B cell (primary cell): ENCODE data around the gene EHBP1L1. TPM values are rescaled to one million over a fixed set of nuclear protein-coding genes. Genes with fewer than 3 reads are reported as not detected.

Experiments
- ATAC-seq: fragments of 200-7000 bp; cut with Tn5 transposase; one replicate; pipeline ENCODE4 v1.10.0; 2021; ENCODE audit warnings: low read depth, mild to moderate bottlenecking, moderate number of reproducible peaks, moderate library complexity
- CTCF ChIA-PET: fragments of 350-600 bp; sonication (Branson Sonifier 250); formaldehyde crosslinking; loops from one replicate; lab custom pipeline; 2021; ENCODE audit warnings: antibody characterized with exemption, inconsistent platforms; lab: Charles Lee
- POLR2A ChIA-PET: fragments of 350-600 bp; sonication (Branson Sonifier 250); formaldehyde crosslinking; loops from one replicate; lab custom pipeline; 2021; ENCODE audit warnings: antibody characterized with exemption; lab: Charles Lee
- DNase-seq: peaks from one replicate; pipeline ENCODE4 v3.0.0; 2013
- H2AFZ ChIP-seq: 2 replicates; pipeline ENCODE4 v1.6.1; 2012; ENCODE audit warnings: mild to moderate bottlenecking, low read depth, low read length; ENCODE audit not compliant: insufficient read depth, poor library complexity, severe bottlenecking
- H3K27ac ChIP-seq, 2 donors: 1 replicate in 1 of 2; 2 replicates in 1 of 2; pipeline ENCODE4 v1.5.1; 2012 to 2013; ENCODE audit warnings: low read length in 2 of 2, mild to moderate bottlenecking in 2 of 2, moderate library complexity in 1 of 2
- H3K27me3 ChIP-seq, 4 experiments: fragments of 200-600 bp in 1 of 4; sonication (generic) in 1 of 4; replicated peaks in 1 of 4; 1 replicate in 2 of 4; 2 replicates in 2 of 4; pipeline versions ENCODE4 v1.6.1 to v1.7.0; 2013 to 2016; ENCODE audit warnings: low read length in 3 of 4, mild to moderate bottlenecking in 2 of 4, mixed read lengths in 1 of 4, moderate library complexity in 1 of 4; ENCODE audit not compliant: insufficient read depth in 4 of 4, control insufficient read depth in 3 of 4; ENCODE audit errors: control extremely low read depth in 1 of 4
- H3K36me3 ChIP-seq, 2 experiments: replicated peaks in 1 of 2; 1 replicate in 1 of 2; 2 replicates in 1 of 2; pipeline versions ENCODE4 v1.6.1 to v1.7.1; 2013; ENCODE audit warnings: low read length in 1 of 2; ENCODE audit not compliant: insufficient read depth in 2 of 2, control insufficient read depth in 1 of 2; ENCODE audit errors: control extremely low read depth in 1 of 2, extremely low read depth in 1 of 2
- H3K4me1 ChIP-seq, 2 donors: fragments of 200-600 bp in 1 of 2; sonication (generic) in 1 of 2; 1 replicate in 1 of 2; 2 replicates in 1 of 2; pipeline versions ENCODE4 v1.5.1 to v1.6.1; 2013 to 2017; ENCODE audit warnings: low read length in 2 of 2; ENCODE audit not compliant: control insufficient read depth in 2 of 2, insufficient read depth in 2 of 2
- H3K4me2 ChIP-seq: replicated peaks from 2 replicates; pipeline ENCODE3; 2012; ENCODE audit warnings: mild to moderate bottlenecking, low read depth, low read length; ENCODE audit not compliant: poor library complexity, severe bottlenecking
- H3K4me3 ChIP-seq, 5 experiments: fragments of 200-600 bp in 1 of 5; sonication (generic) in 1 of 5; 1 replicate in 3 of 5; 2 replicates in 2 of 5; pipeline versions ENCODE4 v1.5.1 to v1.7.0; 2011 to 2016; ENCODE audit warnings: low read length in 4 of 5, mild to moderate bottlenecking in 4 of 5, low read depth in 2 of 5, control low read depth in 1 of 5, moderate library complexity in 1 of 5; ENCODE audit not compliant: insufficient read depth in 1 of 5; ENCODE audit errors: control extremely low read depth in 1 of 5, extremely low read depth in 1 of 5
- H3K79me2 ChIP-seq: fragments of 200-600 bp; sonication (generic); one replicate; pipeline ENCODE4 v1.6.0; 2016; ENCODE audit warnings: low read length; ENCODE audit not compliant: control insufficient read depth, insufficient read depth
- H3K9ac ChIP-seq: fragments of 200-600 bp; sonication (generic); 2 replicates; pipeline ENCODE4 v1.6.1; 2017; ENCODE audit warnings: mild to moderate bottlenecking, low read length, moderate library complexity
- H3K9me3 ChIP-seq, 3 donors: one replicate each; pipeline versions ENCODE4 v1.6.1 to v1.7.1; 2013; ENCODE audit warnings: low read length in 2 of 3; ENCODE audit not compliant: control insufficient read depth in 2 of 3, insufficient read depth in 1 of 3; ENCODE audit errors: control extremely low read depth in 1 of 3
- H4K20me1 ChIP-seq: 2 replicates; pipeline ENCODE4 v1.6.0; 2012; ENCODE audit warnings: mild to moderate bottlenecking, low read length; ENCODE audit not compliant: insufficient read depth, control insufficient read depth, poor library complexity, severe bottlenecking
- H3K27ac Mint-ChIP-seq: one replicate; pipeline ENCODE4 v1.8.0; 2021; ENCODE audit warnings: mixed read lengths
- H3K27me3 Mint-ChIP-seq: one replicate; pipeline ENCODE4 v1.8.0; 2021; ENCODE audit warnings: mixed read lengths
- H3K4me1 Mint-ChIP-seq: one replicate; pipeline ENCODE4 v1.8.0; 2021; ENCODE audit warnings: mixed read lengths
- H3K4me3 Mint-ChIP-seq: one replicate; pipeline ENCODE4 v1.8.0; 2021; ENCODE audit warnings: mixed read lengths
- H3K9me3 Mint-ChIP-seq: one replicate; pipeline ENCODE4 v1.8.0; 2022; ENCODE audit warnings: mixed read lengths; ENCODE audit not compliant: insufficient read depth
- CTCF ChIP-seq: fragments of 200-600 bp; IDR thresholded peaks from one replicate; pipeline ENCODE4 v1.8.0; 2022; ENCODE audit warnings: antibody characterized with exemption, mild to moderate bottlenecking
- EZH2 ChIP-seq: IDR thresholded peaks from 2 replicates; pipeline ENCODE4 v1.6.1; 2012; ENCODE audit warnings: borderline replicate concordance, low read depth, mild to moderate bottlenecking, moderate library complexity, low read length; ENCODE audit not compliant: insufficient read depth, poor library complexity, severe bottlenecking
- WGBS: methylation state at CpG from one replicate; pipeline ENCODE4 v1.1.5; 2013; ENCODE audit warnings: missing lambda C conversion rate; ENCODE audit not compliant: insufficient coverage; 5-methylcytosine and 5-hydroxymethylcytosine counted together
- intact Hi-C: fragments of 100-400 bp; cut with micrococcal nuclease; formaldehyde crosslinking; loops from one replicate; pipeline ENCODE4 v1.10.0; 2022
- polyA plus RNA-seq: library from polyadenylated mRNA; depleted of rRNA; stranded (reverse); fragments of >200 nt; gene quantifications from 2 replicates; pipeline ENCODE4 v1.2.3, GENCODE V29; 2012
- total RNA-seq, 2 donors: library from RNA; stranded (reverse); fragments of 120-200 nt in 1 of 2; gene quantifications; 1 replicate in 1 of 2; 2 replicates in 1 of 2; pipeline versions ENCODE4 v1.2.3 to v1.2.4, GENCODE V29; 2013 to 2022

The EHBP1L1 gene
- total and polyA plus RNA-seq, 2 donors (not counting 1 experiment from before 2014, with no cell fraction given) = 202 to 279 TPM

GRCh38 chr11:65553301-65554001 is 22.4 kb upstream of the EHBP1L1 start:
- peak; percentile 34 for ATAC-seq

More at GRCh38 chr11:65553301-65554001, 22.4 kb upstream of the EHBP1L1 start:
- Histone ChIP-seq H3K4me1 (peaks cover 30 to 55% of the 10 kb centered on the region in 2 donors), H2AFZ (no peak overlapping the region), H4K20me1 (no peaks in the 10 kb centered on the region), H3K79me2 (peaks cover 5% of the 10 kb centered on the region), H3K9ac (no peak overlapping the region), H3K4me2 (peak overlapping the region; percentile 61), H3K4me3 (no peak overlapping the region), H3K9me3 (no peaks in the 10 kb centered on the region), H3K36me3 (no peaks in the 10 kb centered on the region), H3K27ac (no peak overlapping the region), H3K27me3 (no peaks in the 10 kb centered on the region)
- WGBS = 57% methylated on average over 32 of the region's 37 CpGs
- Mint-ChIP-seq H3K9me3 (no peaks in the 10 kb centered on the region), H3K4me3 (peak overlapping the region; percentile 13), H3K4me1 (peaks cover 58% of the 10 kb centered on the region), H3K27ac (no peak overlapping the region), H3K27me3 (no peaks in the 10 kb centered on the region)
- TF ChIP-seq CTCF (no peak), EZH2 (no peak)
- CTCF ChIA-PET = interaction anchor here (0.5 to 4.1 kb wide), 7 partner anchors 8 to 279 kb away, joined by 3 to 108 read pairs (median 6); partner anchors contain the start of genes FAM89B and SCYL1
- intact Hi-C loops = no loop called here
- peak; percentile 68 for DNase-seq
- POLR2A ChIA-PET = interaction anchor here (0.5 to 0.6 kb wide), 3 partner anchors 8 to 753 kb away, joined by 7 to 11 read pairs (median 8); no protein-coding TSS in a partner anchor
